Ureter (tissue), 1 donor: ENCODE measurements around the gene C1orf146. TPM values are rescaled to one million over a fixed set of nuclear protein-coding genes. Genes with fewer than 3 reads are reported as not detected.
"Not testable (repeated sequence)": the region's sequence is repeated elsewhere in the genome, so short reads cannot be mapped to it uniquely, and the experiment has no call there.

Experiments used
- DNase-seq: peaks from one replicate; pipeline ENCODE4 v3.0.0-alpha.2; 2020; ENCODE audit warnings: low spot score
- total RNA-seq: library from RNA; stranded (reverse); gene quantifications from one replicate; pipeline ENCODE4 v1.2.4, GENCODE V29; 2023
- donor health status: DM: yes; HTN: yes; CAD: no.

C1orf146 gene, protein sequence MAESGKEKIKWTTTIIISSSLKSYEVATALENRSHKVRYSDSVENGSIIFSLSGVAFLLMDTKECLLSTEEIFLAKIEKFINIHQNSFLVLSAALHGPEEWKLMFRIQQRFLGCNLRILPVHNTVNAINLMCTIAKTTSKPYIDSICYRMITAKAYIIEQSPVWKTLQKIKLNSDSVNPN
- not detected for total RNA-seq

DNA sequence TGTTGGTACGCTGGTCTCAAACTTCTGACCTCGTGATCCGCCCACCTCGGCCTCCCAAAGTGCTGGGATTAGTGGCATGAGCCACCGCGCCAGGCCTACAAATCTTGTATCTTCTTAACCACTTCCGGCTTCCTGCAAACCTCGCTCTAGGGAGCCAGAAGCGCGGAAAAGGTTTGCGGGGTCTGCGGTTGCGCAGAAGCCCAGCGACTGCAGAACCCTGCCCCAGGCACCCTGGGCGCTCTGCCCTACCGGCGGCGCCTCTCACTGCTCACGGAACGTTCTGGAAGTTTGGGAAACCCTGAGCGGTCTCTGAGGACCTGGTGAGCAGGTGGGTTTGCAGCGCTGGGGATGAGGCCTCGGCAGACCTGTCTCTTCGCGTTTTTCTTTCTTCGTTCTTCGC lies at the start of gene C1orf146:
Gene C1orf146, plus strand, starts transcription at position 195 of the 400 bp plus-strand sequence. CDS start 13,506 bp downstream, outside the sequence.
- no peak for DNase-seq

DNA sequence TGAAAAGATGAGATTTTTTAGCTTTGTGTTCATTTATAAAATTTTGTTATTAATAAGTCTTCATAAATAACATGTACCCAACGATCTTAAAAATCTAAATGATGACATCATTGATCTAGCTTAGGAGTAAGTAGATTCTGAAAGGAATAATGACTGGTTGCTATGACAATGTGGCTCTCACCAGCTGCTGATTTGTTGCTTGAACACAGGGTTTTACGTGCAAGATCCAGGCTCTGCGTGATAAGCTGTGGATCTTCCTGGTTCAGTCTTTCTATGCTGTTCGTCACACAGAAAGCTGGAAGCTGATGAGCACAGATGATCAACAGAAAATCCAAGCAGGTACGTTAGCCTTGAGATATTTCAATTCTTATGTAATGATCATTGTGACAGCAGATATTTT lies 49.1 kb upstream of the C1orf146 start:
- no peak for DNase-seq

GRCh38 chr1:92169214-92170005 lies 48.3 kb upstream of the C1orf146 start:
- DNase-seq: no peak

DNA sequence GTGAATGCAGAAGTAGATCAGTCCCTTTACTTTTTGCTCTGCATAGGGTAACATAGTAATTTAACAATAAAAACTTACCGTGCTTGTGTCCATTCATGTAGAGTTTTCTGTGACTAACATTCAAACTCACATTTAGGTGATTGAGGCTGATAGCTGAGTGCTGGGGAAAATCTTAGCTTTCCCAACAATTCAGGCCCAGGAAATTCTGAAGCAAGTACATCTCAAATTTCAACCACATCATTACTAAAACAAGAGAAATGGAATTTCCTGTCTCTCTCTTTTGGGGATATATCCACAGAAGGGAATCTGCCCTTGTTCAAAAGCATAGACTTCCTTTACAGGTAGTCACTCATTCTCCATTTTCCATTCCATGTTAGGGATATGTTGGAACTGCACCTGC lies 33.1 kb upstream of the C1orf146 start:
- DNase-seq: no peak

DNA sequence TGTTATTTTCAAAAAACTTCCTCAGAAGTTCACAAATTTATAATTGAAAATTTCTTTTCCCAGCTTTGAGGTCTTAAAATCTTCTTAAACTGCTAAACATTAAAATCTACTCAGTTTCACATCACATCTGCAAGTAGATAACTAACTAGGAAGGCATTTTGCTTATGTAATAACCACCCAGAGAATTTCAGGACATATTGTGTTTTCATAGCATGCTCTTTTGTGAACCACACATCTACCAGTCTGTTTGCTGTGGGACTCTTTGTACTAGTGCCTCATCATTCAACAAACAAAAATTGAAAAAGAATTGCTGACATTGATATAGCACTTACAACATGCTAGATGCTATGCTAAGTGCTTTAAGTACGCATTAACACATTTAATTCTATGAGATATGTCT lies 31.6 kb upstream of the C1orf146 start:
- no peak for DNase-seq

DNA sequence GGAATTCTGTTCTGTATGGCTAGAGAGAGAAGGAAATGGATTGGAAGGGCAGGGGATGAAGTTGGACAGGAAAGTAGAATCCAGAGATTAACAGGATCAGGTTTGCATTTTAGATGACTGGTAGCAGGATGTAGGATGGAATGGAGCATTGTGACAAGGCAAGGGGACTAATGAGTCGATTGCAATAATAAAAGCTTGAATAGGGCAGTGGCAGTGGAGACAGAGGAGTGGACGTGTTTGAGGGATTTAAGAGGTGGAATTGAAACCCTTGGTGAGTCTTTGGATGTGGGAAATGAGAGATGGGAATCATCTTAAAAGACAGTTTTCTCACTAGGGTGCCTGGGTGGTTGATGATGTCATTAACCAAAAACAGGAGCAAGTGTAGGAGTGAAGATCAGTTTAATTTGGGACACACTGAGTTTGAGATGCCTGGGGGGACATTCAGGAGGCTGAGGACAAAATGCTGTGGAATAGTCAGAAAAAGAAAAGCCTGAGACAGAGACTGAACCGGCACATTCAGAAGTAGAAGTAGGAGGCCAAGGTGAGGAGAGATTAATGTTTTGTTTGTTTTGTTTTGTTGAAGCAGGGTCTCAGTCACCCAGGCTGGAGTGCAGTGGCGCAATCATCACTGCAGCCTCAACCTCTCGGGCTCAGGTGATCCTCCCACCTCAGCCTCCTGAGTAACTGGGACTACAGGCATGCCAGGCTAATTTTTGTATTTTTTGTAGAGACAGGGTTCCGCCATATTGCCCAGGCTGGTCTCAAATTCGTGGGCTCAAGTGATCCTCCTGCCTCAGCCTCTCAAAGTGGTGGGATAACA lies 29.1 kb upstream of the C1orf146 start:
- no peak for DNase-seq

DNA sequence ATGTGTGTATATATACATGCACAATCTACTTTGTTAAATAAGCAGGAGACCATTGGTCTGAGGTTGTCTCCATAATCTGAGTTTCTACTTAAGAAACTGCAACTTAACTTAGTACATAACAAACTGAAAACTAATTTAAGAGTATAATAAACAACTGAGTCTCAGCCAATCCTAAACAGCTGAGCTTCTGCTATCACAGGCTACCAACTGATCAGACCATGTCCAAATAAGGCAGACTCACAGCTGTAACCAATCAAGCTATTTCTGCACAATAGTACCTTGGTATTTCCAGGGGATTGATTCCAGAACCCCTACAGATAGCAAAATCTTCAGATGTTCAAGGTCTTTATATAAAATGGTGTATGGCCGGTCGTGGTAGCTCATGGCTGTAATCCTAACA lies 26.0 kb upstream of the C1orf146 start:
- DNase-seq: no peak

DNA sequence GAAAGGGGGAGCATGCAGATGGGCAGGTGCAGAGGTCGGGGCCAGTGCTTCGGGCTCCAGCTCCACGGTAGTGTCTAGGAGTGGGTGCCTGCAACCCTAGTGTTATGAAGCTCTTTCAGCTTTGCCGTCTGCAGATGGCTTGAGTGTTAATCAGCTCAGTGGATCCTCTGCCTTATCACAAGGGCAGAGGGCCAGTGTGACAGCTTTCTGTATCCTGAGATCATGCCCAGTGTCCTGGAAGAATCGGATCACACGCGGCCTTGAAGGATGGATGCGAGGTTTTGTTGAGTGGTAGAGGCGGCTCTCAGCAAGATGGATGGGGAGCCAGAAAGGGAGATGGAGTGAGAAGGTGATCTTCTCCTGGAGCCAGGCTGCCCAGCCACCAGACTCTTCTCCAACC lies 25.5 kb upstream of the C1orf146 start:
- no peak for DNase-seq

DNA sequence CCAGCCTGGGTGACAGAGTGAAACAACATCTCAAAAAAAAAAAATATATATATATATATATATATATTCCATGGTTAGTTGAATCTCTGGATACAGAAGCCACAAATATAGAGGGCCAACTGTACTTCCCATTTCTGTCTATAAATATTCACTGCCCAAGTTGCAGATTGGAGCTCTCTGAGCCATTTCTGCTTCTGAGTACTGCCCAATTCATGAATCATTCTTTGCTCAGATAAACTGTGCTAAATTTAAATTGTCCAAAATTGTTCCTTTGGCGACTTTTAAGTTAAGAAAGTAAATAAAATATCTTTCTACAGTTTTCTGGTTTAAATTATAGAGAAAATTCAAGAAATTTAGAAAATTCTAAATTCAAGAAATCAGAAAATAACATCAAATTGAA lies 23.2 kb upstream of the C1orf146 start:
- no peak for DNase-seq

DNA sequence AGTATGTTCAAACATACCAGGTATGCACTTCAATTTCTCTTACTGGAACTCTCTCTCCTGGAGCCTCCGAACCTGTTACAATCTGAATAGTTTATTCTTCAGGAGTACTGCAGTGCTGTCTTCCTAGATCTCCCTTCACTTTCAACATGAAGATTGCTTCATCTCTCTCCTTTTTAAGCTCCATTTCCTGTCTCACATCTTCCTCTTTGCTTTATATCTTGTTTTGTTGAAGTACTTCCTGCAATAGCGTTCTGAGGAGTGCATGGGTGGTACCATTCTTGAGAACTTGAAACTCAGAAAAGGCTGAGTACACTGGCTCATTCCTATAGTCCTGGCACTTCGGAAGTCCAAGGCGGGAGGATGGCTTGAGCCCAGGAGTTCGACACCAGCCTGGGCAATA lies 15.7 kb upstream of the C1orf146 start:
- no peak for DNase-seq

GRCh38 chr1:92203105-92203504 lies 14.6 kb upstream of the C1orf146 start:
- DNase-seq: no peak

DNA sequence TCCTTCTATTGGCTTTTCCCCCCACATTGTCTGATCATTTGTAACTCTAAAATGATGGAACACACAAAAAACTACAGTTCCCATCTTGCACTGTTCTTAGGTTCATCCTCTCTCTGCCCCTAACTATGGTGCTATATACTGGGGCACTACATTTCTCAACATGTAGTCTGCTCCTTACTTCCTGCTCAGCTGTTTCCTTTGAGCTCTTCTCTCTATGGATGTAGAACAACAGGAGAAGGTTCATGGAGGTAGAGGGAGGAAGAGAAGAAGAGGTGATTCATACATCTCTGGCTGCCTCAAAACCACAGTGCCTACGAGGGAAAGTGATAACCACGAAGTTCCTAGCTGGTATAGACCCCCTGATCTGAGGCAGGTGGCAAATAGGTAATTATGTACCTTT lies 7.0 kb upstream of the C1orf146 start:
- DNase-seq: no peak

GRCh38 chr1:92211166-92211565 lies 6.5 kb upstream of the C1orf146 start:
- DNase-seq: no peak

DNA sequence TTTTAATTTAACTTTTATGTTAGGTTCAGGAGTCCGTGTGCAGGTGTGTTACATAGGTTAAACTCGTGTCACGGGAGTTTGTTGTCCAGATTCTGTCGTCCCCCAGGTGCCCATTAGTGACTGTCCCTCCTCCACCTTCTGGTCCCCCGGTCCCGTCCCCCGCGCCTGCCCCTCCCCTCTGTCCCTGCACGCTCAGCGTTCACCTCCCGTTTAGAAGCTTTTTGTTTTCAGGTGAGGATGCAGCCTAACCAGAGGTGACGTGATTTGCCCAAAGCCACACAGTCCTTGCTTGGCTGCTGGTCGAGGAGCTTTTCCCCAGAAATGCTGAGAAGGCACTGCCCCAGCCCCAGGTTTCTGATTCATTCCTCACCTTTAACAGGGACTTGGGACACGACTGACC lies 844 bp downstream of the C1orf146 start:
- DNase-seq: no peak

DNA sequence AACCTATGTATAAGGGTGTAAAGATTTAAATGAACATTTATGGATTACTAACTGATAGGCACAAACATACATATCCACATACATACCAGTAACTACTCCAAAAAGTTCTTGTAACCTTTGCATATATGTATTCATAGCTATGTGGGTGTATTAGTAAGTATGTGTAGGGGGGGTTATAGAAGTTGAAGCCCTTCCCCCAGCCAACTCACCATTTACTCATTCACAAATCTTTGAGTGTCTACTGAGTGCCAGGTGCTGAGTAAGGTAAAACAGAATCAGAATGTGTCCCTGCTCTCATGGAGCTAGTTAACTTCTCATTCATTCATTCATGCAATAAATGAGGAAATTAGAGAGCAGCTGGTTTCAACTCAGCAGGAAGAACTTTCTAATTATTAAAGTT lies 1.3 kb downstream of the C1orf146 start:
- DNase-seq: no peak

DNA sequence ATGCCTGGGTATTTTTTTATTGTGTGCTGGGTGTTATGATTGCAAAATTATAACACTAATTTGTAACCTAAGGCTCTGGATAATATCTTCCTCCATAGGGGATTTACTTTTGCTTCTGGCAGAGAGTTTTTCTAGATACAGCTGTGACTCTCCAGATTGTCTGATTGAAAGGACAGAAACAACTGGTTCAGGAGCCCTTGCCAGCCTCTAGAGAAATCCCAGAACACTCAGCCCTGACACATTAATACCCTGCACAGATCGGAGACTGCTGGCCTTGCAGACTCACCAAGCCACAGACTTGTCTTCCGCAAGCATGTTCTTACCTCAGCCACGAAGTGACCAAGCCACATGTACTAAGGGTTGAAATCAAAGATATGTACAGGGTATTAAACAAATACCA lies 10.7 kb downstream of the C1orf146 start:
- no peak for DNase-seq

DNA sequence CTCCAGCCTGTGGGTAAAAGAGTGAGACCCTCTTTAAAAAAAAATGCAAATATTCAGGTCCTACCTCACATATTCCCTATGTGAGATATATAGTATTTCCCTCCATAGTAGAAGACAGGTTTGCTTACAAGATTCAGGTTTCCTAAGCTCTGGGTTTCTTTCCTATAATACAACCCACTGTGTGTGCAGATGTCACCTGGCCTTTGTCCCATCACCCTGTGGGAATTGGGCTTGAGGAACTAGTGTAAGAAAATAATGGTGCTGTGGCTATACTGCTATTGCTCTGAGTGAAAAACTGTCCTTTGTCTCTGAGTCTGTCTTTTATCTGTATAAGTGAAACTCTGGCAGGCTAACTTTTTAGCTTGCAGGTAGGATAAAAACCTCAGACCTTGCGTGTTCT lies 13.0 kb downstream of the C1orf146 start:
- DNase-seq: no peak

DNA sequence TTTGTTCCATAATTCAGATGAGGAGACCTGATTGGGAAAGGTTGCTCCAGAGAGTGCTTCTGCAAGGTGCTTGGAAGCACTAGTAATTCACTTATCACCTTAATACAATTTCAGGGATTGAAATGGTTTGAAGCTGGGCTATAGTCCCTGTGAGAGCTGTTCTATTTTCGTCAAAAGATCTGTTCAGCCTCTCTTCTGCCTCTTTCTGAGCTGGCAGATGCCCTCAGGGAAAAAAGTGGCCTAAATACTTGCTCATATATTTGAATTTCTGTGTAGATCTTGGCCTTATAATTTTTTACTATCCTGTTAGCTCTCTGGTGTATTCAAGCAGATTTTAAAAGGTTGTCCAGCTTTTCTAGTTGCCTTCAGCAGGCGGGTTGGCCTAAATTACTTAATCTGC lies 22.3 kb downstream of the C1orf146 start:
- DNase-seq: no peak

- no peak for DNase-seq
Measured at GRCh38 chr1:92244376-92244775, 26.7 kb downstream of the C1orf146 start.

- not testable (repeated sequence) for DNase-seq
Measured at GRCh38 chr1:92254714-92255113, 37.0 kb downstream of the C1orf146 start.

DNA sequence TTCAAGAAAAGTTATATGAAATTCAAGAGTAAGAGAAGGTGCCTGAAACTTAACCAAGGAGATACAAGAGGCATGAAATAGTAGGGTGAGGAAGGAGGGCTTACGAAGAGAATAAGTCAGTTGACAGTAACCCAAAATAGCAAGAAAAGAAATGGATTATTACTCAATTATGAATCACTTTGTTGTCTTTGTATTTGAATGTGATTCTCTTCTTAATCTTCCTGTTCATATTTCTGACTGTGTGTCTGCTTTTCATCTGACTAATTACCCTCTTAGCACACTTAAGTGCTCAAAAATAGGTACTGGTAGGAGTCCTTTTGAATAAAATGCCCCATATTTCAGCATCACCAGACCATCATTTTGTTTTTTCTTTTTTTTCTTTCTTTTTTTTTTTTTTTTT lies 41.6 kb downstream of the C1orf146 start:
- DNase-seq: no peak

- DNase-seq: no peak
Measured at GRCh38 chr1:92262516-92262915, 44.8 kb downstream of the C1orf146 start.

DNA sequence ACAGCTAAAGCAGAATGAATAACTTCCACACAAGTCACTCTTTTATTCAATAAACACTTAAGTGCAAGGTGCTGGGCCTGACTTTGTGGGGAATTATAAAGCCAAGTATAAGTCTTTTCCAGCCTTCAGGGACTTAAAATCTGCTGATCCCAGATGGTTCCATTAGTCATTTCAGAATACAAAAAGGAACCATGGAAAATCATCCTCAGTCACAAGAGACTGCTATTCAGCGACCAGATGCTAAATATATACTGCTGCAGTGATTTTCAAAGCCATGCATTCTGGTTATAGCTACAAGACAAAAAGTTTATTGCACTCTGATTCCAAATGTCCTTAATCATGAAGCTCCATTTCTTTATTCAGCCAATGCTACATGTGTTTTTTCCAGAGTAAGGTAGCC lies 55.3 kb downstream of the C1orf146 start:
- no peak for DNase-seq
